Upper lobe of right lung (tissue), 1 donor: ENCODE measurements around the gene PTGER4. TPM values are rescaled to one million over a fixed set of nuclear protein-coding genes. Genes with fewer than 3 reads are reported as not detected.
"Not testable (repeated sequence)": the region's sequence is repeated elsewhere in the genome, so short reads cannot be mapped to it uniquely, and the experiment has no call there.

Source experiments
- ATAC-seq: fragments of 200-7000 bp; cut with Tn5 transposase; one replicate; pipeline ENCODE4 v1.9.1; 2020; ENCODE audit warnings: mild to moderate bottlenecking, moderate library complexity
- DNase-seq: peaks from one replicate; pipeline ENCODE4 v3.0.0-alpha.2; 2020
- H3K27ac ChIP-seq: fragments of 200-600 bp; one replicate; pipeline ENCODE4 v1.8.0; 2022
- H3K27me3 ChIP-seq: fragments of 200-600 bp; one replicate; pipeline ENCODE4 v1.8.0; 2022; ENCODE audit warnings: mild to moderate bottlenecking
- H3K36me3 ChIP-seq: fragments of 200-600 bp; one replicate; pipeline ENCODE4 v1.8.0; 2022
- H3K4me1 ChIP-seq: fragments of 200-600 bp; one replicate; pipeline ENCODE4 v1.8.0; 2022
- H3K4me3 ChIP-seq: fragments of 200-600 bp; one replicate; pipeline ENCODE4 v1.8.0; 2022; ENCODE audit warnings: mild to moderate bottlenecking
- H3K9me3 ChIP-seq: fragments of 200-600 bp; one replicate; pipeline ENCODE4 v1.8.0; 2022
- CTCF ChIP-seq: fragments of 200-600 bp; IDR thresholded peaks from one replicate; pipeline ENCODE4 v1.8.0; 2022; ENCODE audit warnings: antibody characterized with exemption
- intact Hi-C: fragments of 100-400 bp; cut with DNase I; formaldehyde crosslinking; loops from one replicate; pipeline ENCODE4 v1.11.0; 2022
- total RNA-seq: library from RNA; stranded (reverse); fragmentation: NEBNext Ultra II Directional; extraction: Animal tissue kit (Norgen Biotek cat#: 25700); gene quantifications from one replicate; pipeline ENCODE4 v1.2.1, GENCODE V29; 2021
- donor health status: DM: no; HTN: yes; CAD: no; lungs with severe emphysema.

The PTGER4 gene
- total RNA-seq, 1 donor from 2014 or later = 31.2 TPM

- no peak for TF ChIP-seq CTCF
- Histone ChIP-seq H3K9me3 (no peaks in the 10 kb centered on the region), H3K36me3 (no peaks in the 10 kb centered on the region), H3K27me3 (no peaks in the 10 kb centered on the region), H3K27ac (no peak overlapping the region), H3K4me1 (no peaks in the 10 kb centered on the region), H3K4me3 (no peak overlapping the region)
- ATAC-seq (no peak), DNase-seq (no peak)
- intact Hi-C loops = no loop called here
Measured at GRCh38 chr5:40653221-40654022, 26.3 kb upstream of the PTGER4 start.

GRCh38 chr5:40654377-40654991 is 25.2 kb upstream of the PTGER4 start:
- no peak for TF ChIP-seq CTCF
- no peaks in the 10 kb centered on the region for H3K4me1 ChIP-seq
- H3K4me3 ChIP-seq = no peak overlapping the region
- ATAC-seq (no peak), DNase-seq (no peak)
- H3K27ac ChIP-seq = no peak overlapping the region
- intact Hi-C loops = no loop called here
- H3K9me3 ChIP-seq = no peaks in the 10 kb centered on the region
- no peaks in the 10 kb centered on the region for H3K27me3 ChIP-seq
- no peaks in the 10 kb centered on the region for H3K36me3 ChIP-seq

- no peak for TF ChIP-seq CTCF
- no peak for ATAC-seq
- no peaks in the 10 kb centered on the region for H3K27me3 ChIP-seq
- H3K27ac ChIP-seq = no peak overlapping the region
- H3K4me3 ChIP-seq = no peak overlapping the region
- no peak for DNase-seq
- H3K4me1 ChIP-seq = no peaks in the 10 kb centered on the region
- H3K36me3 ChIP-seq = no peaks in the 10 kb centered on the region
- no peaks in the 10 kb centered on the region for H3K9me3 ChIP-seq
- intact Hi-C loops = no loop called here
Measured at GRCh38 chr5:40655138-40655537, 24.6 kb upstream of the PTGER4 start.

- H3K27ac ChIP-seq, H3K36me3 ChIP-seq, H3K9me3 ChIP-seq, DNase-seq, ATAC-seq, intact Hi-C loops, H3K27me3 ChIP-seq, H3K4me1 ChIP-seq, H3K4me3 ChIP-seq: not testable (repeated sequence)
Measured at GRCh38 chr5:40656091-40656490, 23.6 kb upstream of the PTGER4 start.

DNA sequence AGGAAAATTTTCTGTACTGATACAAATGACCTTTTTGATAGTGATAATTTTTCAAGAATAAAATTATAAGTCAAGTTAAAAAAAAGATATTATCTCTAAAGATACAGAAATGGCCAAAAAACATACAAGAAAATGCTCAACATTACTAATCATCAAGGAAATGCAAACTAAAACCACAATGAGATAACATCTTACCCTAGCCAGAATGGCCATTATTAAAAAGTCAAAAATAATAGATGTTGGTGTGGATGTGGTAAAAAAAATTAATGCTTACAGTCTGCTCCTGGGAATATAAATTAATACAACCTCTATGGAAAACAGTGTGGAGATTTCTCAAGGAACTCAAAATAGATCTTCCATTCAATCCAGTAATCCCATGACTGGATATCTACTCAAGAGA is 22.9 kb upstream of the PTGER4 start:
- DNase-seq (no peak), ATAC-seq (no peak)
- no peaks in the 10 kb centered on the region for H3K27me3 ChIP-seq
- intact Hi-C loops = no loop called here
- no peaks in the 10 kb centered on the region for H3K36me3 ChIP-seq
- H3K27ac ChIP-seq = no peak overlapping the region
- TF ChIP-seq CTCF = no peak
- no peak overlapping the region for H3K4me3 ChIP-seq
- no peaks in the 10 kb centered on the region for H3K9me3 ChIP-seq
- H3K4me1 ChIP-seq = no peaks in the 10 kb centered on the region

DNA sequence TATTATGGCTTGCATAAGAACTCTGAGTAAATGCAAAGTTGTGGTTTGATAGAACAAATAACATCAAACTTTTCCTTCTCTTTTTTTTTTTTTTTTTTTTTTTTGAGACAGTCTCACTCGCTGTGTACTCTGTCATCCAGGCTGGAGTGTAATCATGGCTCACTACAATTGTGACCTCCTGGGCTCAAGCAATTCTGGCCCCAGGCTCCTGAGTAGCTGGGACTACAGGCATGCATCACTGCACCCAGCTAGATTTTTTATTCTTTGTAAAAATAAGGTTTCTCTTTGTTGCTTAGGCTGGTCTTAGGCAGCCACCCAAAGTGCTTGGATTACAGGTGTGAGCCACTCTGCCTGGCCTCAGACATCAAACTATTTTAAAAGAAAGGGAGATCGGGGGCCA is 19.0 kb upstream of the PTGER4 start:
- no peaks in the 10 kb centered on the region for H3K27me3 ChIP-seq
- H3K4me3 ChIP-seq = no peak overlapping the region
- no peaks in the 10 kb centered on the region for H3K9me3 ChIP-seq
- DNase-seq (no peak), ATAC-seq (no peak)
- no peak overlapping the region for H3K27ac ChIP-seq
- no peaks in the 10 kb centered on the region for H3K36me3 ChIP-seq
- no peaks in the 10 kb centered on the region for H3K4me1 ChIP-seq
- no peak for TF ChIP-seq CTCF
- intact Hi-C loops = no loop called here
